Skin of body (tissue), 2 donors: Measurements from ENCODE around the gene PYGO1. TPM values are rescaled to one million over a fixed set of nuclear protein-coding genes. Genes with fewer than 3 reads are reported as not detected.
"Not testable (repeated sequence)": the region's sequence is repeated elsewhere in the genome, so short reads cannot be mapped to it uniquely, and the experiment has no call there.

ENCODE experiments used
- DNase-seq: peaks from one replicate; lab custom pipeline; 2025; lab: John Stamatoyannopoulos, UW
- total RNA-seq: library from RNA; depleted of rRNA; stranded (reverse); fragments of >200 nt; gene quantifications from one replicate; pipeline ENCODE4 v1.2.3, GENCODE V29; 2014

PYGO1 gene
- total RNA-seq, result 11.3 TPM

- DNase-seq, result peak; percentile 31
Observed at GRCh38 chr15:55588070-55588814, at the start of gene PYGO1. PYGO1 (minus strand) TSS chr15:55588345; CDS start chr15:55587883, 462 bp downstream.

- no peak for DNase-seq
Observed at GRCh38 chr15:55637086-55637485, 48.9 kb upstream of the PYGO1 start.

- DNase-seq, result no peak
Observed at GRCh38 chr15:55633731-55634130, 45.6 kb upstream of the PYGO1 start.

GRCh38 chr15:55632434-55632833 is 44.3 kb upstream of the PYGO1 start:
- no peak for DNase-seq

GRCh38 chr15:55630858-55631257 is 42.7 kb upstream of the PYGO1 start:
- DNase-seq, result no peak

- DNase-seq, result peak; percentile 1
Observed at GRCh38 chr15:55628369-55628730, 40.2 kb upstream of the PYGO1 start.

- DNase-seq, result no peak
Observed at GRCh38 chr15:55627730-55628368, 39.7 kb upstream of the PYGO1 start.

GRCh38 chr15:55619783-55620182 is 31.6 kb upstream of the PYGO1 start:
- DNase-seq, result no peak

- no peak for DNase-seq
Observed at GRCh38 chr15:55618387-55618786, 30.2 kb upstream of the PYGO1 start.

- DNase-seq, result no peak
Observed at GRCh38 chr15:55615445-55615844, 27.3 kb upstream of the PYGO1 start.

- no peak for DNase-seq
Observed at GRCh38 chr15:55613727-55614126, 25.6 kb upstream of the PYGO1 start.

GRCh38 chr15:55606214-55606613 is 18.1 kb upstream of the PYGO1 start:
- no peak for DNase-seq

GRCh38 chr15:55601374-55601773 is 13.2 kb upstream of the PYGO1 start:
- no peak for DNase-seq

GRCh38 chr15:55599439-55599838 is 11.3 kb upstream of the PYGO1 start:
- DNase-seq, result no peak

- DNase-seq, result not testable (repeated sequence)
Observed at GRCh38 chr15:55593019-55593418, 4.9 kb upstream of the PYGO1 start.

GRCh38 chr15:55590788-55591187 is 2.6 kb upstream of the PYGO1 start:
- DNase-seq, result no peak

GRCh38 chr15:55589287-55589686 is 1.1 kb upstream of the PYGO1 start:
- peak; percentile 18 for DNase-seq

GRCh38 chr15:55588815-55589115 is 620 bp upstream of the PYGO1 start:
- DNase-seq, result no peak

- peak; percentile 10 for DNase-seq
Observed at GRCh38 chr15:55587321-55588069, 650 bp downstream of the PYGO1 start.

GRCh38 chr15:55586808-55587207 is 1.3 kb downstream of the PYGO1 start:
- DNase-seq, result no peak

- DNase-seq, result no peak
Observed at GRCh38 chr15:55576943-55577342, 11.2 kb downstream of the PYGO1 start.

- no peak for DNase-seq
Observed at GRCh38 chr15:55574096-55574495, 14.0 kb downstream of the PYGO1 start.

- DNase-seq, result no peak
Observed at GRCh38 chr15:55573224-55573623, 14.9 kb downstream of the PYGO1 start.
